NT2/D1 (cell line): ENCODE results near the gene RNASEH1.

ENCODE experiments used
- SUZ12 ChIP-seq: IDR thresholded peaks from 2 replicates; pipeline ENCODE4 v1.6.1; 2011; ENCODE audit not compliant: insufficient read length, insufficient read depth; ENCODE audit errors: extremely low read depth
- YY1 ChIP-seq: IDR thresholded peaks from 2 replicates; pipeline ENCODE4 v1.6.1; 2011; ENCODE audit not compliant: insufficient read length, insufficient read depth
- ZNF274 ChIP-seq: IDR thresholded peaks from 2 replicates; pipeline ENCODE4 v1.6.1; 2011; ENCODE audit warnings: mild to moderate bottlenecking, low read depth, low read length

DNA sequence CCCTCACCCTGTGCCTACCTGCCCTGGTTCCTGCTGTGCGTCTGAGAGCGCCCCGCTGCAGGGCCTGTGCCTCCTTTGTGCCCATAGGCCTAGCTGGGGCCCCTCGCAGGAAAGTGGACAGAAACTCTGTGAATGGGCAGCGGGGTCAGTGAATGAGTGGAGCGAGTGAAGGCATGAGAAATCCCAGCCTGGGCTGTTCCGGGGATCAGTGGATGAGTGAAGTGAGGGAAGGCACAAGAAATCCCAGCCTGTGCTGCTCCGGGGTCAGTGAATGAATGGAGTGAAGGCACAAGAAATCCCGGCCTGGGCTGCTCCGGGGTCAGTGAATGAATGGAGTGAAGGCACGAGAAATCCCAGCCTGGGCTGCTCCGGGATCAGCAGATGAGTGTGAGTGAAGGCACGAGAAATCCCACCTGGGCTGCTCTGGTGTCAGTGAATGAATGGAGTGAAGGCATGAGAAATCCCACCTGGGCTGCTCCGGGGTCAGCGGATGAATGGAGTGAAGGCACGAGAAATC, 38.8 kb upstream of the RNASEH1 start:
- no peak for TF ChIP-seq YY1
- TF ChIP-seq SUZ12 = no peak
- no peak for TF ChIP-seq ZNF274
